Measurements from ENCODE around the gene DUXA.

The DUXA gene

GRCh38 chr19:57161985-57162539 lies 5.2 kb downstream of the DUXA start:
- no peak for DNase-seq (ENCODE audit: low read depth in 1 of 2, low spot score in 1 of 2)
- no peaks in the 10 kb centered on the region for H3K27me3 ChIP-seq (ENCODE audit: insufficient read depth, poor library complexity, severe bottlenecking)
- H3K27ac ChIP-seq (replicated peaks): no peak overlapping the region
- TF ChIP-seq CTCF (IDR thresholded peaks at IDR 0.05; ENCODE audit: insufficient read depth, low read length) (no peak), GABPA (IDR thresholded peaks at IDR 0.05; ENCODE audit: low read depth) (no peak), REST (IDR thresholded peaks at IDR 0.05; ENCODE audit: insufficient replicate concordance, low read depth) (no peak), SPI1 (IDR thresholded peaks at IDR 0.05; ENCODE audit: borderline replicate concordance, low read depth) (no peak), POLR2AphosphoS5 (IDR thresholded peaks at IDR 0.05; ENCODE audit: low read depth) (no peak)
- no peak overlapping the region for H3K4me3 ChIP-seq (replicated peaks; ENCODE audit: insufficient read depth, low read length)

- Histone ChIP-seq H3K27me3 (ENCODE audit: insufficient read depth, poor library complexity, severe bottlenecking) (no peaks in the 10 kb centered on the region), H3K4me3 (replicated peaks; ENCODE audit: insufficient read depth, low read length) (no peak overlapping the region), H3K27ac (replicated peaks) (no peak overlapping the region)
- TF ChIP-seq SPI1 (IDR thresholded peaks at IDR 0.05; ENCODE audit: borderline replicate concordance, low read depth): no peak
- TF ChIP-seq GABPA (IDR thresholded peaks at IDR 0.05; ENCODE audit: low read depth): no peak
- TF ChIP-seq CTCF (IDR thresholded peaks at IDR 0.05; ENCODE audit: insufficient read depth, low read length): no peak
- no peak for TF ChIP-seq POLR2AphosphoS5 (IDR thresholded peaks at IDR 0.05; ENCODE audit: low read depth)
- no peak for TF ChIP-seq REST (IDR thresholded peaks at IDR 0.05; ENCODE audit: insufficient replicate concordance, low read depth)
- no peak for DNase-seq (ENCODE audit: low read depth in 1 of 2, low spot score in 1 of 2)
These were observed 14.4 kb downstream of the DUXA start for GRCh38 chr19:57152921-57153320.

- TF ChIP-seq REST (IDR thresholded peaks at IDR 0.05; ENCODE audit: insufficient replicate concordance, low read depth) (no peak), CTCF (IDR thresholded peaks at IDR 0.05; ENCODE audit: insufficient read depth, low read length) (no peak), POLR2AphosphoS5 (IDR thresholded peaks at IDR 0.05; ENCODE audit: low read depth) (no peak), SPI1 (IDR thresholded peaks at IDR 0.05; ENCODE audit: borderline replicate concordance, low read depth) (no peak), GABPA (IDR thresholded peaks at IDR 0.05; ENCODE audit: low read depth) (no peak)
- no peak for DNase-seq (ENCODE audit: low read depth in 1 of 2, low spot score in 1 of 2)
- H3K4me3 ChIP-seq (replicated peaks; ENCODE audit: insufficient read depth, low read length): no peak overlapping the region
- H3K27me3 ChIP-seq (ENCODE audit: insufficient read depth, poor library complexity, severe bottlenecking): no peaks in the 10 kb centered on the region
- H3K27ac ChIP-seq (replicated peaks): no peak overlapping the region
These were observed 25.6 kb downstream of the DUXA start for GRCh38 chr19:57141699-57142098.
